ENCODE measurements around the gene JPH3.

JPH3 gene

GRCh38 chr16:87703835-87704375 is 101.6 kb downstream of the JPH3 start:
- Mint-ChIP-seq H3K4me1 (peaks cover 52% of the 10 kb centered on the region), H3K27ac (peak overlapping the region; percentile 86), H3K27me3 (no peaks in the 10 kb centered on the region), H3K4me3 (no peak overlapping the region), H3K9me3 (no peaks in the 10 kb centered on the region), H3K36me3 (peaks cover 42% of the 10 kb centered on the region)
- ATAC-seq: no peak

- Mint-ChIP-seq H3K36me3 (peaks cover 44% of the 10 kb centered on the region), H3K27ac (peak overlapping the region; percentile 86), H3K4me1 (peaks cover 43% of the 10 kb centered on the region), H3K4me3 (no peak overlapping the region), H3K9me3 (no peaks in the 10 kb centered on the region), H3K27me3 (no peaks in the 10 kb centered on the region)
- ATAC-seq: no peak
Observed at GRCh38 chr16:87704754-87705353, 102.5 kb downstream of the JPH3 start.

GRCh38 chr16:87705771-87706277 is 103.5 kb downstream of the JPH3 start:
- Mint-ChIP-seq H3K27me3 (no peaks in the 10 kb centered on the region), H3K4me1 (peaks cover 33% of the 10 kb centered on the region), H3K9me3 (no peaks in the 10 kb centered on the region), H3K27ac (no peak overlapping the region), H3K36me3 (peaks cover 49% of the 10 kb centered on the region), H3K4me3 (no peak overlapping the region)
- ATAC-seq: no peak

- Mint-ChIP-seq H3K27me3 (no peaks in the 10 kb centered on the region), H3K9me3 (no peaks in the 10 kb centered on the region), H3K36me3 (peaks cover 53% of the 10 kb centered on the region), H3K27ac (no peak overlapping the region), H3K4me1 (peaks cover 27% of the 10 kb centered on the region), H3K4me3 (no peak overlapping the region)
- ATAC-seq: no peak
Observed at GRCh38 chr16:87706278-87707000, 104.1 kb downstream of the JPH3 start.

- H3K4me1 Mint-ChIP-seq: peaks cover 20% of the 10 kb centered on the region
- no peak overlapping the region for H3K27ac Mint-ChIP-seq
- no peak for ATAC-seq
- no peak overlapping the region for H3K4me3 Mint-ChIP-seq
- no peaks in the 10 kb centered on the region for H3K27me3 Mint-ChIP-seq
- H3K36me3 Mint-ChIP-seq: peaks cover 53% of the 10 kb centered on the region
- H3K9me3 Mint-ChIP-seq: no peaks in the 10 kb centered on the region
Observed at GRCh38 chr16:87707097-87707496, 104.8 kb downstream of the JPH3 start.

GRCh38 chr16:87707714-87708580 is 105.6 kb downstream of the JPH3 start:
- no peak for ATAC-seq
- Mint-ChIP-seq H3K27ac (no peak overlapping the region), H3K27me3 (no peaks in the 10 kb centered on the region), H3K36me3 (peaks cover 50% of the 10 kb centered on the region), H3K4me3 (no peak overlapping the region), H3K4me1 (peaks cover 12% of the 10 kb centered on the region), H3K9me3 (no peaks in the 10 kb centered on the region)

- H3K36me3 Mint-ChIP-seq: peaks cover 52% of the 10 kb centered on the region
Observed at GRCh38 chr16:87708881-87709638, 106.8 kb downstream of the JPH3 start.

GRCh38 chr16:87709677-87710076 is 107.4 kb downstream of the JPH3 start:
- Mint-ChIP-seq H3K4me1 (peaks cover 4% of the 10 kb centered on the region), H3K27ac (no peak overlapping the region), H3K36me3 (peaks cover 58% of the 10 kb centered on the region), H3K27me3 (no peaks in the 10 kb centered on the region), H3K4me3 (no peak overlapping the region), H3K9me3 (no peaks in the 10 kb centered on the region)
- ATAC-seq: no peak

More at GRCh38 chr16:87708881-87709638, 106.8 kb downstream of the JPH3 start:
- ATAC-seq: no peak
- no peak overlapping the region for H3K4me3 Mint-ChIP-seq
- no peak overlapping the region for H3K27ac Mint-ChIP-seq
- peaks cover under 1% of the 10 kb centered on the region for H3K4me1 Mint-ChIP-seq
- H3K9me3 Mint-ChIP-seq: no peaks in the 10 kb centered on the region
- no peaks in the 10 kb centered on the region for H3K27me3 Mint-ChIP-seq

- H3K4me1 Mint-ChIP-seq: peaks cover 10% of the 10 kb centered on the region
Observed at GRCh38 chr16:87710887-87711286, 108.6 kb downstream of the JPH3 start.

GRCh38 chr16:87712184-87712762 is 110.0 kb downstream of the JPH3 start:
- Mint-ChIP-seq H3K27ac (no peak overlapping the region), H3K4me3 (no peak overlapping the region), H3K36me3 (peaks cover 68% of the 10 kb centered on the region), H3K4me1 (peaks cover 10% of the 10 kb centered on the region), H3K9me3 (no peaks in the 10 kb centered on the region), H3K27me3 (no peaks in the 10 kb centered on the region)
- ATAC-seq: no peak

More at GRCh38 chr16:87710887-87711286, 108.6 kb downstream of the JPH3 start:
- no peak overlapping the region for H3K4me3 Mint-ChIP-seq
- no peak for ATAC-seq
- no peaks in the 10 kb centered on the region for H3K27me3 Mint-ChIP-seq
- peaks cover 70% of the 10 kb centered on the region for H3K36me3 Mint-ChIP-seq
- no peak overlapping the region for H3K27ac Mint-ChIP-seq
- no peaks in the 10 kb centered on the region for H3K9me3 Mint-ChIP-seq

- Mint-ChIP-seq H3K4me1 (peaks cover 21% of the 10 kb centered on the region), H3K4me3 (no peak overlapping the region), H3K36me3 (peaks cover 65% of the 10 kb centered on the region), H3K9me3 (no peaks in the 10 kb centered on the region), H3K27me3 (no peaks in the 10 kb centered on the region), H3K27ac (peak overlapping the region; percentile 30)
- ATAC-seq: no peak
Observed at GRCh38 chr16:87713451-87714229, 111.3 kb downstream of the JPH3 start.

GRCh38 chr16:87715231-87715630 is 112.9 kb downstream of the JPH3 start:
- H3K36me3 Mint-ChIP-seq: peaks cover 67% of the 10 kb centered on the region
- H3K27ac Mint-ChIP-seq: peak overlapping the region; percentile 18
- no peak for ATAC-seq
- no peaks in the 10 kb centered on the region for H3K27me3 Mint-ChIP-seq
- H3K9me3 Mint-ChIP-seq: no peaks in the 10 kb centered on the region
- H3K4me3 Mint-ChIP-seq: no peak overlapping the region
- H3K4me1 Mint-ChIP-seq: peaks cover 21% of the 10 kb centered on the region

GRCh38 chr16:87715658-87716057 is 113.3 kb downstream of the JPH3 start:
- Mint-ChIP-seq H3K36me3 (peaks cover 64% of the 10 kb centered on the region), H3K27me3 (no peaks in the 10 kb centered on the region), H3K4me1 (peaks cover 21% of the 10 kb centered on the region), H3K27ac (peak overlapping the region; percentile 18), H3K9me3 (no peaks in the 10 kb centered on the region), H3K4me3 (no peak overlapping the region)
- no peak for ATAC-seq

All from stimulated activated memory B cell treated with anti-CD40 and anti-IgM and Interleukin-4, amounts not matched to agents 10 μg/mL and 1 μg/mL and 100 μg/mL, for 72 hours (primary cell).